GM18858 (cell line): ENCODE measurements around the gene ZNF579.

Source experiments
- ATAC-seq: cut with Tn5 transposase; IDR thresholded peaks from one replicate; pipeline ENCODE4 v1.9.1; 2021; ENCODE audit not compliant: unreplicated experiment

The ZNF579 gene

GRCh38 chr19:55580628-55581144, at the start of gene ZNF579:
TSS of gene ZNF579 (minus strand) at chr19:55580848. CDS start at chr19:55579639, 1,209 bp downstream.
- ATAC-seq: no peak

DNA sequence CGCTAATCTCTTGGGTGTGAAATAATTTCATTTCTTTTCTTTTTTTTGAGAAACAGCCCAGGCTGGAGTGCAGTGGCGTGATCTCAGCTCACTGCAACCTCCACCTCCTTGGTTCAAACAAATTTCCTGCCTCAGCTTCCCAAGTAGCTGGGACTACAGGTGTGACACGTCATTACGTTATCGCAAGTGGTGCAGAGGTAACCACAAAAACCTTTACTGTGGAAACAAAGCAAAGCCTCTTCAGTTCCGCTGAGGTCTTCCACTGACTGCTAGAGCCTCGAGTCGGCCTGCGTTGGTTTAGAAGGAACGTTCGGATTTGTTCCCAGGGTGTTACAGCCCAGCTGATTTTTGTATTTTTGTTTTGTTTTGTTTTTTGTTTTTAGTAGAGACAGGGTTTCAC, 45.7 kb upstream of the ZNF579 start:
- no peak for ATAC-seq

DNA sequence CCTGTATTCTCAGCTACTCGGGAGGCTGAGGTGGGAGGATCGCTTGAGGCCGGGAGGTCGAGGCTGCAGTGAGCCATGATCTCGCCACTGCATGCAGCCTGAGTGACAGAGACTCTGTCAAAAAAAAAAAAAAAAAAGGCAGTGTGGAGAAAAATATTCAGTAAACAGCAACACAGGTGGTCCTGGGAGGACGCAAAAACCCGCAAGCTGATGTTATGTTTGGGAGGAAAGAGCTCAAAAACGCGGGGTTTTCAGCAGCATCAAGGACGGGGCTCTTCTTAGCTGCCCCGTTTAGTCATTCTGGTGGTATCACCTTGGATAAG, 44.3 kb upstream of the ZNF579 start:
- ATAC-seq: no peak

GRCh38 chr19:55624109-55625003, 43.7 kb upstream of the ZNF579 start, which contains the start of gene ZNF784:
TSS of gene ZNF784 (minus strand) at chr19:55624566. CDS start at chr19:55624561, 5 bp downstream.
- ATAC-seq: no peak

- ATAC-seq: no peak
These were observed 42.9 kb upstream of the ZNF579 start for GRCh38 chr19:55623561-55623960.

- no peak for ATAC-seq
These were observed 42.5 kb upstream of the ZNF579 start for GRCh38 chr19:55623130-55623529.

GRCh38 chr19:55622242-55622969, 41.8 kb upstream of the ZNF579 start:
- no peak for ATAC-seq

DNA sequence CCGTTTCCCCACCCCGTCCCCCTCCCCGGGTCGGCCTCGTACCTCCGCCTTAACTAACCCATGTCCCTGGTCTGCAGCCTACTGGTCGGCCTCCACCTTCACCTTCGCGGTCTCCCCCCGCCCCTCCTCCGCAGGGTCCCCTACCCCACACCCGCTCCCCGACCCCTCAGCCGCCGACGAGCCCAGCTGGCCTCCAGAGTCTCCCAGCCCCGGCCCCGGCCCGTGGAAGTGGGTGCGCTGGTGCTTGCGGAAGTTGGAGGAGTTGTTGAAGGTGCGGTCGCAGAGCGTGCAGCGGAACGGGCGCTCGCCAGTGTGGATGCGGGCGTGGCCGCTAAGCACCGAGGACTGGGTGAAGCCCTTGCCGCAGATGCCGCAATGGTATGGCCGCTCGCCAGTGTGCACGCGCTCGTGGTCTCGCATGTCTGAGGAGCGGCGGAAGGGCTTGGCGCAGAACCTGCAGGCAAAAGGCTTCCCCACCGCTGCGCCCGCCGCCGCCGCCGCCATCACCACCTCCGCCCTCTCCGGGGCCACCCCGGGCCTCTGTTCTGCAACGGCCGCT, 41.1 kb upstream of the ZNF579 start:
- no peak for ATAC-seq

DNA sequence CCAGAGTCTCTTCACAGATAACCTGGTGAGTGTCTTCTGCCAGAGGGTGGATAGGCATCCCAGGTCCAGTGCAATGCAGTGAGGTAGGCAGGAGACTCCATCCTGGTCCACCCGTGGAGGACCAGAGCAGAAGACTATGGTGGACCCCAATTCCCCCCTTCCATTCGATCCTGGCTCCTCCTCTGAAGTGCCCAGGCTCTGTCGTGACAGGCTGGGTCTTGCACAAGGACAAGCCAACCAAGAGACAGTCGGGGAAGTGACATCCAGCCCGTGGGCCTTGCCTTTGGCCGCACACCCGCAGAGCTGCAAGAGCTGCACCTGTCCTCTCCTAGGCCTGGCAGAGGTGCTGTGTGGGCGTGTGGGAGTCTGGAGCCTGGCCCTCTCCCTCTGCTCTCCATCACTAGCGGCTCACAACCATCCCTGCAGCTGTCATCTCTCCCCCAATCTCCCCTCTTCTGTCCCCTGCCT, 40.6 kb upstream of the ZNF579 start:
- ATAC-seq: no peak

DNA sequence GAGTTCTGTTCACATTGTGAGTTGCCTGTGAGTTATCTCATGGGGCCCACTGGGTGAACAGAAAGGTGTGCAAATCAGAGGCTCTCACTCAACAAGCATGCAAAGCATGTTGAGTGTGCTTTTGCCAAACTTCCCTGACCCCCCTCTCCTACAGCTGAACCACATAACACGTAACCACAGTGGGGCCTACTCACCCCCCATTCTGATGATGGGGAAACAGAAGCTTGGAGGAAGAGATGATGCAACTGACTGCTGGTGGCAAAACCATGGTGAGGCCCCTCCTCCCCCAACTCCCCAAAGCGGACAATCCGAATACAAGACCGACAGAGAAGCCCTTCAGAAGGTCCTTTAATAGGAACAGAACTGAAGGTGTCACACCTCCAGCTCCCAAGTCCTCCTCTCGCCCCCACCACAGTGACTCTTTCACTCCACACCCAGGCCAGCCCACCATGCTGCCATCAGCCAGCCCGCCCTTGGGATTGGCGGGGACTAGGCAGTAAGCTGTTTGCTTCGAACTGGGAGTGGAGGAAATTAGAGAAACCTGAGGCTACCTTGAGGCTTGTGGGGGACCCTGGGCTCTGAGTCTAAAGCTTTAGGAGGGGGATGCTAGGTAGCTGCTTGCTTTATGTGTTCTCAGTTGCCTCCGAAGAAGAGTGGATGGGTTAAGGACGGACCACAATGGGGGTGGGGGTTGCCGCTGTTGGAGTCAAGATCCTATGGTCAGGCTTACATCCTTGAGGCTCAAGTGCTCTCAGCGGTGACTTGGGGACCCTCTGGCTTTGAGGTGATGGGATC, 40.0 kb upstream of the ZNF579 start:
- ATAC-seq: no peak

GRCh38 chr19:55619286-55619685, 38.6 kb upstream of the ZNF579 start:
- ATAC-seq: no peak

GRCh38 chr19:55618426-55618825, 37.8 kb upstream of the ZNF579 start:
- no peak for ATAC-seq

DNA sequence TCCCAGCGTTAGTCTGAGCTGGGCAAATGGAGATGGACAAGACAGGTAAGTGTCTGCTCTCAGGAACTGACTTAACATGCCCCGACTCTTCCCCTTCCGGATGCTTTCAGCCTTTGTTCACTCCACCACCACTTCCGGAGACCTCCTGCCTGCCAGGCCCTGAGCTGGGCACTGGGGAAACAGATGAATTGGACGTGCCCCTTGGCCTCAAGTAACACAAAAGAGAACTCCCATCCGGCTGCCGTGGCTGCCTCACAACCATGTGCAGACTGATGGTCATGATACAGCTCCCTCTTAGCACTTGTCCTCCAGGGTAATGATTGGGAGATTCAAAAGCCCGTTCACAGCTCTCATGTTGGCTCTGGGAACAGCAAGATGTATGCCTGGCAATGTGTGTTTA, 36.8 kb upstream of the ZNF579 start:
- ATAC-seq: no peak

DNA sequence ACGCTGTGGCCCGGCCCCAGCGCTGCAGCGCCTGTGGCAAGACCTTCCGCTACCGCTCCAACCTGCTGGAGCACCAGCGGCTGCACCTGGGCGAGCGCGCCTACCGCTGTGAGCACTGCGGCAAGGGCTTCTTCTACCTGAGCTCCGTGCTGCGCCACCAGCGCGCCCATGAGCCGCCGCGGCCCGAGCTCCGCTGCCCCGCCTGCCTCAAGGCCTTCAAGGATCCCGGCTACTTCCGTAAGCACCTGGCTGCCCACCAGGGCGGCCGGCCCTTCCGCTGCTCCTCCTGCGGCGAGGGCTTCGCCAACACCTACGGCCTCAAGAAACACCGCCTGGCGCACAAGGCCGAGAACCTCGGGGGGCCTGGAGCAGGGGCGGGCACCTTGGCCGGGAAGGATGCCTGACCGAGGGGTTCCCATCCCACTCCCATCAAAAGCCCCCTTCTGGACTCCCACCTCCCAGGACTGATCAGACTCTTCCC, 35.8 kb upstream of the ZNF579 start:
- ATAC-seq: no peak

- no peak for ATAC-seq
These were observed 35.1 kb upstream of the ZNF579 start for GRCh38 chr19:55615543-55616394.

- ATAC-seq: no peak
These were observed 34.3 kb upstream of the ZNF579 start for GRCh38 chr19:55614711-55615542.

GRCh38 chr19:55613930-55614710, 33.5 kb upstream of the ZNF579 start:
- no peak for ATAC-seq

DNA sequence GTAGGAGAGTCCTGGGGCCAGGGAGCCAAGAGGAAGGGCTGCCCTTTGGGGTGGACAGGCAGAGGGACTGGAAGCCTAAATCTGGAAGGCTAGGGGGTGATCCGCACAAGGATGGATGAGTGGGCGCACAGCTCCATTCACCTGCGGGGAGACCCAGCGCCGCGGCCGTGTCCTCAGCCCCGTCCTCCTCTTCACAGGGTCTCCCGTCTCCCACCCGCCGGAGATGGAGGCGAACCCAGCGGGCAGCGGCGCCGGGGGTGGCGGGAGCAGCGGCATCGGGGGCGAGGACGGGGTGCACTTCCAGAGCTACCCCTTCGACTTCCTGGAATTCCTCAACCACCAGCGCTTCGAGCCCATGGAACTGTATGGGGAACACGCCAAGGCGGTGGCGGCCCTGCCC, 32.7 kb upstream of the ZNF579 start:
- ATAC-seq: no peak
